Neural progenitor cell (in vitro differentiated cells): ENCODE measurements around the gene THEMIS2.

Experiments used
- EZH2 ChIP-seq: fragments of 200-600 bp; sonication (generic); IDR thresholded peaks from 2 replicates; pipeline ENCODE4 v1.6.1; 2017; ENCODE audit warnings: antibody characterized with exemption, mild to moderate bottlenecking, moderate library complexity
- EZH2phosphoT487 ChIP-seq: fragments of 200-600 bp; sonication (generic); IDR thresholded peaks from 2 replicates; pipeline ENCODE4 v1.6.1; 2017; ENCODE audit warnings: antibody characterized with exemption
- TF ChIP-seq, protein P1 (sequence below): fragments of 200-600 bp; sonication (generic); IDR thresholded peaks from 2 replicates; pipeline ENCODE4 v1.5.1; 2017; ENCODE audit warnings: antibody characterized with exemption, mild to moderate bottlenecking

DNA sequence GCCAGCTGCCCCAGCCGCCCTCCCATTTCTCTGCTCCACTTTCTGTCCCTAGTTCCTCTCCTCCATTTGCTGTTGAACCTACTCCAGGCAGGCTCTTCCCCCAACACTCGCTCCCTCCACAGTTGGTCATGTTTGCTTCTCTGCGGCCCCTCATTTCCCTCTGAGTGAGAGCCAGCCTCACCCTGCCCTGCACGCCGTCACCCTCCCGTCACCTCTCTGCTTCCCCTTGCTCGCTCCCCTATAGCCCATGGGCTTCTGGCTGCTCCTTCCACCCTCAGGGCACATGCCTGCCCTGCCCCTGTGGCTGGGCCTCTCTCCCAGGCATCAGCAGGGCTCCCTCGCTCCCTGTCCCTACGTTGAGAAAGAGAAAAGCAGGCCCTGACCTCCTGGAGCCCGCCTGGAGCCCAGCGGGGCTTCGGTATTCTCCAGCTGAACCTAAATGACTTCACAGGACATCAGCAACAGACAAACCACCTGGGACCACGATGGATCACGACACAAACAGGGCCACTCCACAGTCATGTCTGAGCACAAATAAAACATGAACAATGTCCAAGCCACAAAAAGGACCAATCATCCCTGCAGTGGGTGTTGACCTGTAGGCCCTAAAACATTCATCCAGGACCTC, 13.3 kb upstream of the THEMIS2 start:
- TF ChIP-seq, protein P1, sequence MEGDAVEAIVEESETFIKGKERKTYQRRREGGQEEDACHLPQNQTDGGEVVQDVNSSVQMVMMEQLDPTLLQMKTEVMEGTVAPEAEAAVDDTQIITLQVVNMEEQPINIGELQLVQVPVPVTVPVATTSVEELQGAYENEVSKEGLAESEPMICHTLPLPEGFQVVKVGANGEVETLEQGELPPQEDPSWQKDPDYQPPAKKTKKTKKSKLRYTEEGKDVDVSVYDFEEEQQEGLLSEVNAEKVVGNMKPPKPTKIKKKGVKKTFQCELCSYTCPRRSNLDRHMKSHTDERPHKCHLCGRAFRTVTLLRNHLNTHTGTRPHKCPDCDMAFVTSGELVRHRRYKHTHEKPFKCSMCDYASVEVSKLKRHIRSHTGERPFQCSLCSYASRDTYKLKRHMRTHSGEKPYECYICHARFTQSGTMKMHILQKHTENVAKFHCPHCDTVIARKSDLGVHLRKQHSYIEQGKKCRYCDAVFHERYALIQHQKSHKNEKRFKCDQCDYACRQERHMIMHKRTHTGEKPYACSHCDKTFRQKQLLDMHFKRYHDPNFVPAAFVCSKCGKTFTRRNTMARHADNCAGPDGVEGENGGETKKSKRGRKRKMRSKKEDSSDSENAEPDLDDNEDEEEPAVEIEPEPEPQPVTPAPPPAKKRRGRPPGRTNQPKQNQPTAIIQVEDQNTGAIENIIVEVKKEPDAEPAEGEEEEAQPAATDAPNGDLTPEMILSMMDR: no peak
- no peak for TF ChIP-seq EZH2phosphoT487
- TF ChIP-seq EZH2: no peak
